ENCODE data around the gene ALKBH2. TPM values are rescaled to one million over a fixed set of nuclear protein-coding genes. Genes with fewer than 3 reads are reported as not detected.

Gene ALKBH2
- total and polyA plus RNA-seq, 2 of the 8 experiments (the other 6 are each of a cell fraction or from before 2014, with no cell fraction given) = 19.1 to 22.5 TPM

- TF ChIP-seq YY1 (IDR thresholded peaks at IDR 0.05; ENCODE audit: low read depth, low read length) (no peak), SIRT6 (IDR thresholded peaks at IDR 0.05; ENCODE audit: low read length) (no peak)
Observed at GRCh38 chr12:109100741-109101140, 7.5 kb upstream of the ALKBH2 start.

More at GRCh38 chr12:109100741-109101140, 7.5 kb upstream of the ALKBH2 start:
- no peak overlapping the region for H2BK12ac ChIP-seq (ENCODE audit: low read depth, low read length)
- no peak overlapping the region for H4K91ac ChIP-seq (replicated peaks; ENCODE audit: insufficient read length, low read length)
- no peak overlapping the region for H3K4ac ChIP-seq (replicated peaks; ENCODE audit: insufficient read length, low read depth, low read length)
- peaks cover 0 to 9% of the 10 kb centered on the region in 2 experiments for H4K20me1 ChIP-seq (replicated peaks in 1 of 2; ENCODE audit: control insufficient read depth in 1 of 2, insufficient read depth in 2 of 2, low read length in 2 of 2)
- H2BK5ac ChIP-seq (ENCODE audit: low read depth, low read length) = no peak overlapping the region
- POLR2A ChIA-PET (ENCODE audit: partially characterized antibody) = interaction anchor here (0.9 to 2.7 kb wide), 4 partner anchors 9 to 545 kb away, joined by 3 to 9 read pairs (median 4); partner anchors contain the start of gene ACACB
- H2BK20ac ChIP-seq (ENCODE audit: low read length) = no peak overlapping the region
- H3K23ac ChIP-seq (ENCODE audit: insufficient read length) = no peak overlapping the region
- peaks cover 6% of the 10 kb centered on the region for H3K23me2 ChIP-seq (ENCODE audit: low read depth, low read length)
- no peak overlapping the region for H2BK120ac ChIP-seq (replicated peaks; ENCODE audit: low read depth, low read length)
- no peaks in the 10 kb centered on the region for H3K79me1 ChIP-seq (ENCODE audit: low read depth, low read length)
- peaks cover 0 to 25% of the 10 kb centered on the region in 2 experiments; a peak in 2 of 4 replicates for H3K79me2 ChIP-seq (ENCODE audit: control insufficient read depth in 1 of 2, insufficient read depth in 2 of 2, low read length in 2 of 2)
- no peaks in the 10 kb centered on the region for H3K9me3 ChIP-seq (ENCODE audit: insufficient read depth in 2 of 2, low read depth in 1 of 2, low read length in 1 of 2)
- DNase-seq (ENCODE audit: low read depth in 1 of 2, low spot score in 2 of 2) = no peak
- no peak overlapping the region for H3K4me3 ChIP-seq (ENCODE audit: extremely low read depth in 1 of 4, insufficient read depth in 2 of 4, low read depth in 3 of 4, low read length in 4 of 4)
- no peak overlapping the region for H3K27ac ChIP-seq (ENCODE audit: low read depth, low read length)
- WGBS, 2 experiments (ENCODE audit: extremely low coverage in 1 of 2, insufficient coverage in 1 of 2, insufficient read length in 1 of 2, insufficient replicate concordance in 2 of 2, low coverage in 1 of 2, low lambda C conversion rate in 2 of 2, missing lambda C conversion rate in 1 of 2) = 88% methylated on average over 4 of the region's 4 CpGs; no CpG with 5 or more reads in 1 of the 2 experiments
- H3K4me2 ChIP-seq (ENCODE audit: insufficient read depth in 1 of 2, low read depth in 2 of 2, low read length in 2 of 2) = no peak overlapping the region
- no peaks in the 10 kb centered on the region; a peak in 1 of 7 replicates for H3K4me1 ChIP-seq (replicated peaks in 1 of 4; ENCODE audit: control insufficient read depth in 3 of 4, insufficient read depth in 4 of 4, low read length in 3 of 4)
- H3K9ac ChIP-seq (replicated peaks in 1 of 4; ENCODE audit: extremely low read depth in 1 of 4, low read depth in 3 of 4, low read length in 3 of 4) = no peak overlapping the region
- no peak overlapping the region for H4K5ac ChIP-seq (ENCODE audit: insufficient read length, low read depth, low read length)
- no peak overlapping the region for H3K18ac ChIP-seq (ENCODE audit: extremely low read depth, low read length)
- no peak overlapping the region for H2AK5ac ChIP-seq (ENCODE audit: low read depth, low read length)
- H3K56ac ChIP-seq (replicated peaks; ENCODE audit: insufficient read length, low read depth, low read length) = no peak overlapping the region
- CTCF ChIA-PET (ENCODE audit: partially characterized antibody) = interaction anchor here (0.8 to 0.9 kb wide), 3 partner anchors 11 to 327 kb away, joined by 3 to 5 read pairs (median 3); no protein-coding TSS in a partner anchor
- no peak overlapping the region for H3K14ac ChIP-seq (ENCODE audit: insufficient read length)
- peaks cover 35 to 67% (median 56%) of the 10 kb centered on the region in 4 experiments for H3K36me3 ChIP-seq (ENCODE audit: control insufficient read depth in 2 of 4, insufficient read depth in 4 of 4, low read length in 3 of 4)
- no peak overlapping the region for H2BK15ac ChIP-seq (ENCODE audit: low read length)
- no peaks in the 10 kb centered on the region for H3K27me3 ChIP-seq (replicated peaks in 1 of 4; ENCODE audit: control insufficient read depth in 3 of 4, extremely low read depth in 1 of 4, insufficient read depth in 3 of 4, low read length in 3 of 4)
- no peak overlapping the region for H2AFZ ChIP-seq (ENCODE audit: low read length)
- no peak overlapping the region for H4K8ac ChIP-seq (ENCODE audit: extremely low read depth, insufficient read depth, low read length)
- FAIRE-seq = no peak

Measured in H1 (cell line).